Stimulated activated CD4-positive, alpha-beta T cell treated with anti-CD3 and anti-CD28 coated beads, Interleukin-12 subunit alpha, Interleukin-12 subunit beta, amount 100 ng/mL, for 48 hours (primary cell): Measurements from ENCODE around the gene CCL5.

Experiments used
- DNase-seq, 3 donors: peaks; one replicate each; pipeline ENCODE4 v3.0.0-alpha.2; 2020; ENCODE audit warnings: low read depth in 2 of 3, low spot score in 1 of 3

CCL5 gene

GRCh38 chr17:35868737-35869136 is 11.4 kb downstream of the CCL5 start, which contains the start of gene HEATR9:
Gene HEATR9 (minus strand): TSS chr17:35868891. CDS start chr17:35868742, 149 bp downstream.
- DNase-seq: no peak

GRCh38 chr17:35867574-35867973 is 12.6 kb downstream of the CCL5 start:
- no peak for DNase-seq

GRCh38 chr17:35866341-35866950 is 13.7 kb downstream of the CCL5 start:
- DNase-seq: no peak

GRCh38 chr17:35865412-35866340 is 14.5 kb downstream of the CCL5 start:
- DNase-seq: no peak

GRCh38 chr17:35864853-35865252 is 15.3 kb downstream of the CCL5 start:
- DNase-seq: no peak

GRCh38 chr17:35856603-35857002 is 23.6 kb downstream of the CCL5 start:
- DNase-seq: no peak

- no peak for DNase-seq
Observed at GRCh38 chr17:35855965-35856364, 24.2 kb downstream of the CCL5 start.

- peak; percentile 19 to 59 (median 25) for DNase-seq
Observed at GRCh38 chr17:35849469-35850348, 30.5 kb downstream of the CCL5 start.

GRCh38 chr17:35847633-35848373 is 32.4 kb downstream of the CCL5 start:
- no peak for DNase-seq

- no peak for DNase-seq
Observed at GRCh38 chr17:35847006-35847405, 33.2 kb downstream of the CCL5 start.

GRCh38 chr17:35846055-35846809 is 33.9 kb downstream of the CCL5 start:
- DNase-seq: no peak

GRCh38 chr17:35844547-35844946 is 35.6 kb downstream of the CCL5 start:
- no peak for DNase-seq

- no peak for DNase-seq
Observed at GRCh38 chr17:35843698-35844097, 36.5 kb downstream of the CCL5 start.

- no peak for DNase-seq
Observed at GRCh38 chr17:35842239-35842638, 37.9 kb downstream of the CCL5 start.

- no peak for DNase-seq
Observed at GRCh38 chr17:35841505-35841904, 38.7 kb downstream of the CCL5 start.

GRCh38 chr17:35841101-35841500 is 39.1 kb downstream of the CCL5 start:
- DNase-seq: no peak

- no peak for DNase-seq
Observed at GRCh38 chr17:35825206-35825605, 55.0 kb downstream of the CCL5 start.
